Prostate gland (tissue), 2 donors: ENCODE measurements around the gene ADAMTS14.

Experiments
- POLR2A ChIP-seq: fragments of 450-650 bp; IDR thresholded peaks from one replicate; pipeline ENCODE4 v1.6.1; 2016; ENCODE audit warnings: antibody characterized with exemption, mild to moderate bottlenecking
- TF ChIP-seq, protein P1 (sequence below), 4 experiments: fragments of 200-600 bp in 2 of 4; fragments of 450-650 bp in 2 of 4; sonication (generic) in 2 of 4; IDR thresholded peaks; 1 replicate in 3 of 4; 2 replicates in 1 of 4; pipeline ENCODE4 v1.5.1; 2016 to 2019; ENCODE audit warnings: antibody characterized with exemption in 4 of 4, mild to moderate bottlenecking in 2 of 4, moderate library complexity in 2 of 4

DNA sequence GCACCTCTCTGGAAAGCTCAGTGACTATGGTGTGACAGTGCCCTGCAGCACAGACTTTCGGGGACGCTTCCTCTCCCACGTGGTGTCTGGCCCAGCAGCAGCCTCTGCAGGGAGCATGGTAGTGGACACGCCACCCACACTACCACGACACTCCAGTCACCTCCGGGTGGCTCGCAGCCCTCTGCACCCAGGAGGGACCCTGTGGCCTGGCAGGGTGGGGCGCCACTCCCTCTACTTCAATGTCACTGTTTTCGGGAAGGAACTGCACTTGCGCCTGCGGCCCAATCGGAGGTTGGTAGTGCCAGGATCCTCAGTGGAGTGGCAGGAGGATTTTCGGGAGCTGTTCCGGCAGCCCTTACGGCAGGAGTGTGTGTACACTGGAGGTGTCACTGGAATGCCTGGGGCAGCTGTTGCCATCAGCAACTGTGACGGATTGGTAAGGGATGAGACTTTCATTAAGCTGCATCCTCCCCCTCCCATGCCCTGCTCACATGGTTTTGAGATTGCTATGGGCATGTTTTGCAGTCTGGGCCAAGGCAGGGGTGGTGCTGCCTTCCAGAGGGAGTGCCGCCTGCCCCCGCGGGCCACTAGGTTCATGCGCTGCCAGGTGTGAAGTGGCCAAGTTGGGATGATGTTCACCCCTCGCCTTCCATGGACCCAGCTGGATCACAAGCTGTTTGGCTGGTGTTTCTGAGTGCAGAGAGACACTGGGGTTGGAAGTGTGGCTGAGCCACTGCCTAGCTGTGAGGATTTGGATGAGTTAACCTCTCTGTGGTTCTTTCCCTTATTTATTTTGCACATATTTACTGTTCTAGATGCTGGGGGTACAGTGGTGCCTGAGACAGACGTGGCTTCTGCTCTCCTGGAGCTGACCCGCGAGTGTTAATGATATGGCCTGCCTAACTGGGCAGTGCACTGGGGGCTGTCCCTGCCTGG is 2.5 kb downstream of the ADAMTS14 start:
- no peak for TF ChIP-seq POLR2A
- TF ChIP-seq, protein P1, sequence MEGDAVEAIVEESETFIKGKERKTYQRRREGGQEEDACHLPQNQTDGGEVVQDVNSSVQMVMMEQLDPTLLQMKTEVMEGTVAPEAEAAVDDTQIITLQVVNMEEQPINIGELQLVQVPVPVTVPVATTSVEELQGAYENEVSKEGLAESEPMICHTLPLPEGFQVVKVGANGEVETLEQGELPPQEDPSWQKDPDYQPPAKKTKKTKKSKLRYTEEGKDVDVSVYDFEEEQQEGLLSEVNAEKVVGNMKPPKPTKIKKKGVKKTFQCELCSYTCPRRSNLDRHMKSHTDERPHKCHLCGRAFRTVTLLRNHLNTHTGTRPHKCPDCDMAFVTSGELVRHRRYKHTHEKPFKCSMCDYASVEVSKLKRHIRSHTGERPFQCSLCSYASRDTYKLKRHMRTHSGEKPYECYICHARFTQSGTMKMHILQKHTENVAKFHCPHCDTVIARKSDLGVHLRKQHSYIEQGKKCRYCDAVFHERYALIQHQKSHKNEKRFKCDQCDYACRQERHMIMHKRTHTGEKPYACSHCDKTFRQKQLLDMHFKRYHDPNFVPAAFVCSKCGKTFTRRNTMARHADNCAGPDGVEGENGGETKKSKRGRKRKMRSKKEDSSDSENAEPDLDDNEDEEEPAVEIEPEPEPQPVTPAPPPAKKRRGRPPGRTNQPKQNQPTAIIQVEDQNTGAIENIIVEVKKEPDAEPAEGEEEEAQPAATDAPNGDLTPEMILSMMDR (IDR thresholded peaks at IDR 0.05): no peak
